HCT116 (cell line): Measurements from ENCODE around the gene MAF.

Source experiments
- CEBPB ChIP-seq: IDR thresholded peaks from 2 replicates; pipeline ENCODE4 v1.6.1; 2012; ENCODE audit warnings: low read depth
- CTCF ChIP-seq, 3 experiments: fragments of 200-600 bp in 1 of 3; sonication (generic) in 1 of 3; IDR thresholded peaks in 2 of 3; conservative IDR thresholded peaks in 1 of 3; 2 replicates each; pipeline ENCODE4 v1.5.1; 2012 to 2017; ENCODE audit warnings: low read depth in 2 of 3, low read length in 2 of 3, antibody characterized with exemption in 1 of 3, borderline replicate concordance in 1 of 3, control low read depth in 1 of 3, mild to moderate bottlenecking in 1 of 3, mixed read lengths in 1 of 3, mixed run types in 1 of 3, moderate library complexity in 1 of 3; ENCODE audit not compliant: insufficient read depth in 1 of 3
- EZH2 ChIP-seq: fragments of 200-600 bp; sonication (generic); IDR thresholded peaks from 2 replicates; pipeline ENCODE4 v1.6.1; 2017; ENCODE audit warnings: antibody characterized with exemption, mixed run types
- POLR2A ChIP-seq: IDR thresholded peaks from 2 replicates; pipeline ENCODE4 v1.7.0; 2011; ENCODE audit warnings: borderline replicate concordance; ENCODE audit not compliant: insufficient read depth, insufficient read length; ENCODE audit errors: extremely low read depth
- POLR2AphosphoS5 ChIP-seq: IDR thresholded peaks from 2 replicates; pipeline ENCODE4 v1.6.1; 2011; ENCODE audit warnings: mild to moderate bottlenecking, low read depth, low read length, moderate library complexity
- RAD21 ChIP-seq: IDR thresholded peaks from 2 replicates; pipeline ENCODE4 v1.6.1; 2012; ENCODE audit warnings: low read depth, mild to moderate bottlenecking
- SIN3A ChIP-seq: IDR thresholded peaks from 2 replicates; pipeline ENCODE4 v1.6.1; 2012; ENCODE audit warnings: low read depth
- TCF7L2 ChIP-seq: IDR thresholded peaks from 2 replicates; pipeline ENCODE4 v1.7.0; 2011; ENCODE audit warnings: borderline replicate concordance, inconsistent platforms; ENCODE audit not compliant: insufficient read depth, insufficient read length; ENCODE audit errors: extremely low read depth
- ZNF274 ChIP-seq: fragments of 200-500 bp; sonication (Bioruptor generic); IDR thresholded peaks from 2 replicates; pipeline ENCODE4 v1.6.1; 2014; ENCODE audit warnings: mild to moderate bottlenecking, low read depth, low read length, inconsistent platforms
- TF ChIP-seq, protein P1 (sequence below): IDR thresholded peaks from 2 replicates; pipeline ENCODE4 v1.6.1; 2012
- TF ChIP-seq, protein P2 (sequence below): IDR thresholded peaks from 2 replicates; pipeline ENCODE4 v1.6.1; 2012

DNA sequence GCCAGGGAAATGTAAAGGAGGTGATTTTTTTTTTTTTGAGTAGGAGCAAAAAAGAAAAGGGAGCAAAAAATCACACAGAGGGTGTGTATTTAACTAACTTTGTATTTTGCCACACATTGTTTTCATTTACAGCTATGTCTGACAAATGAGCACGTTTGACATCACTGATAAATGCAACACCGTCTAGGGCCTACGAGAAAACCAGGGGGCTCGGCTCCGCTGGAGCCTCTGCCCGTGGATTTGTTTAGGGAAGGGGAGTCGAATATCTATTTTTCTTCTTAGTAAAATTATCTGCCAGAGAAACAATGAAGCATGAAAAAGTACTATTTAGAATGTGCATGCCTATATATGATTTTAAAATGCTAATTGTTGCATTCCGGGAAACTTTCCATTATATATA, 6.8 kb downstream of the MAF start:
- TF ChIP-seq CTCF (IDR thresholded peaks at IDR 0.05 in 2 of 3, conservative IDR thresholded peaks at IDR 0.05 in 1 of 3; ENCODE audit: borderline replicate concordance in 1 of 3, insufficient read depth in 1 of 3, low read depth in 2 of 3, low read length in 2 of 3): no peak
- no peak for TF ChIP-seq SIN3A
- no peak for TF ChIP-seq POLR2AphosphoS5
- no peak for TF ChIP-seq EZH2
- TF ChIP-seq RAD21: no peak
- no peak for TF ChIP-seq POLR2A
- TF ChIP-seq TCF7L2: no peak
- TF ChIP-seq, protein P1, sequence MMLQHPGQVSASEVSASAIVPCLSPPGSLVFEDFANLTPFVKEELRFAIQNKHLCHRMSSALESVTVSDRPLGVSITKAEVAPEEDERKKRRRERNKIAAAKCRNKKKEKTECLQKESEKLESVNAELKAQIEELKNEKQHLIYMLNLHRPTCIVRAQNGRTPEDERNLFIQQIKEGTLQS: no peak
- no peak for TF ChIP-seq CEBPB
- no peak for TF ChIP-seq ZNF274
- TF ChIP-seq, protein P2, sequence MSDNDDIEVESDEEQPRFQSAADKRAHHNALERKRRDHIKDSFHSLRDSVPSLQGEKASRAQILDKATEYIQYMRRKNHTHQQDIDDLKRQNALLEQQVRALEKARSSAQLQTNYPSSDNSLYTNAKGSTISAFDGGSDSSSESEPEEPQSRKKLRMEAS: no peak
